Neuronal stem cell (in vitro differentiated cells): Measurements from ENCODE around the gene MYO15B.

Experiments
- DNase-seq: peaks from one replicate; pipeline ENCODE4 v3.0.0-alpha.2; 2013; ENCODE audit warnings: low spot score
- H2AFZ ChIP-seq: one replicate; pipeline ENCODE4 v1.6.1; 2013; ENCODE audit warnings: mild to moderate bottlenecking, low read length, inconsistent platforms
- H2AK5ac ChIP-seq: 2 replicates; pipeline ENCODE4 v1.6.1; 2013; ENCODE audit warnings: low read depth, mild to moderate bottlenecking, inconsistent platforms, low read length, moderate library complexity, mixed read lengths
- H2BK120ac ChIP-seq: 2 replicates; pipeline ENCODE4 v1.6.1; 2013; ENCODE audit warnings: low read depth, mild to moderate bottlenecking, inconsistent platforms, low read length, moderate library complexity, mixed read lengths
- H2BK12ac ChIP-seq: one replicate; pipeline ENCODE4 v1.6.1; 2013; ENCODE audit warnings: low read length, inconsistent platforms
- H2BK15ac ChIP-seq: 2 replicates; pipeline ENCODE4 v1.6.1; 2013; ENCODE audit warnings: mild to moderate bottlenecking, low read length, inconsistent platforms, mixed read lengths
- H2BK5ac ChIP-seq: one replicate; pipeline ENCODE4 v1.6.1; 2013; ENCODE audit warnings: inconsistent platforms, mild to moderate bottlenecking, low read length, moderate library complexity
- H3K14ac ChIP-seq: one replicate; pipeline ENCODE4 v1.6.1; 2013; ENCODE audit warnings: low read length, inconsistent platforms
- H3K18ac ChIP-seq: 2 replicates; pipeline ENCODE4 v1.6.1; 2013; ENCODE audit warnings: low read length, inconsistent platforms
- H3K23ac ChIP-seq: 2 replicates; pipeline ENCODE4 v1.6.1; 2013; ENCODE audit warnings: low read depth, mild to moderate bottlenecking, mixed read lengths, low read length, inconsistent platforms; ENCODE audit not compliant: poor library complexity
- H3K27ac ChIP-seq: replicated peaks from 3 replicates; pipeline ENCODE4 v1.5.1; 2013; ENCODE audit warnings: low read length, inconsistent platforms
- H3K27me3 ChIP-seq, 3 experiments: 2 replicates each; pipeline ENCODE4 v1.6.1; 2013; ENCODE audit warnings: low read length in 3 of 3, mild to moderate bottlenecking in 2 of 3, inconsistent platforms in 1 of 3, low read depth in 1 of 3, mixed read lengths in 1 of 3, moderate library complexity in 1 of 3; ENCODE audit not compliant: control insufficient read depth in 3 of 3, insufficient read depth in 3 of 3
- H3K36me3 ChIP-seq, 2 donors: replicated peaks in 1 of 2; 2 replicates each; pipeline ENCODE4 v1.6.1; 2013; ENCODE audit warnings: low read length in 2 of 2; ENCODE audit not compliant: control insufficient read depth in 2 of 2, insufficient read depth in 2 of 2
- H3K4ac ChIP-seq: 2 replicates; pipeline ENCODE4 v1.6.1; 2013; ENCODE audit warnings: inconsistent platforms, mild to moderate bottlenecking, low read length, moderate library complexity
- H3K4me1 ChIP-seq, 2 donors: 1 replicate in 1 of 2; 2 replicates in 1 of 2; pipeline ENCODE4 v1.6.1; 2013; ENCODE audit warnings: low read length in 2 of 2, low read depth in 1 of 2; ENCODE audit not compliant: control insufficient read depth in 2 of 2, insufficient read depth in 1 of 2
- H3K4me2 ChIP-seq: one replicate; pipeline ENCODE4 v1.6.1; 2013; ENCODE audit warnings: mild to moderate bottlenecking, low read length, inconsistent platforms; ENCODE audit not compliant: insufficient read depth, poor library complexity, severe bottlenecking
- H3K4me3 ChIP-seq, 2 donors: 2 replicates each; pipeline ENCODE4 v1.5.1; 2013; ENCODE audit warnings: low read length in 2 of 2, mild to moderate bottlenecking in 2 of 2, inconsistent platforms in 1 of 2, moderate library complexity in 1 of 2
- H3K79me1 ChIP-seq: one replicate; pipeline ENCODE4 v1.6.1; 2013; ENCODE audit warnings: low read depth, mild to moderate bottlenecking, inconsistent platforms, low read length, moderate library complexity
- H3K9ac ChIP-seq: one replicate; pipeline ENCODE4 v1.6.1; 2013; ENCODE audit warnings: mild to moderate bottlenecking, low read depth, low read length, inconsistent platforms; ENCODE audit not compliant: poor library complexity
- H3K9me3 ChIP-seq, 2 donors: replicated peaks in 1 of 2; 2 replicates each; pipeline versions ENCODE3 to v1.6.1; 2013; ENCODE audit warnings: low read length in 2 of 2, mild to moderate bottlenecking in 2 of 2, inconsistent platforms in 1 of 2, low read depth in 1 of 2, mixed read lengths in 1 of 2, moderate library complexity in 1 of 2; ENCODE audit not compliant: control insufficient read depth in 2 of 2, insufficient read depth in 1 of 2
- H4K8ac ChIP-seq: one replicate; pipeline ENCODE4 v1.6.1; 2013; ENCODE audit warnings: low read depth, mild to moderate bottlenecking, inconsistent platforms, low read length, moderate library complexity
- H4K91ac ChIP-seq: one replicate; pipeline ENCODE4 v1.6.1; 2013; ENCODE audit warnings: low read length, low read depth, mild to moderate bottlenecking, inconsistent platforms; ENCODE audit not compliant: poor library complexity
- WGBS, 2 donors: extraction: QIAGEN DNeasy Blood & Tissue Kit; methylation state at CpG; one replicate each; pipeline ENCODE4 v1.1.7; 2013; ENCODE audit warnings: missing lambda C conversion rate in 2 of 2, mixed read lengths in 1 of 2; ENCODE audit not compliant: insufficient read length in 2 of 2, insufficient replicate concordance in 1 of 2; ENCODE audit errors: extremely low coverage in 2 of 2; 5-methylcytosine and 5-hydroxymethylcytosine counted together

The MYO15B gene

GRCh38 chr17:75619506-75620431 lies 32.2 kb downstream of the MYO15B start:
- Histone ChIP-seq H2AFZ (peak overlapping the region; percentile 45), H2BK12ac (peak overlapping the region; percentile 33), H2BK15ac (peak overlapping the region; percentile 45), H3K23ac (peak overlapping the region; percentile 5), H3K4ac (peak overlapping the region; percentile 17), H3K4me3 (no peak overlapping the region), H3K4me2 (no peak overlapping the region), H2AK5ac (peak overlapping the region; percentile 82), H3K9me3 (no peaks in the 10 kb centered on the region), H3K4me1 (peaks cover 6 to 11% of the 10 kb centered on the region in 2 donors), H3K27me3 (peaks cover 0 to 3% (median 0%) of the 10 kb centered on the region in 3 experiments), H2BK5ac (no peak overlapping the region), H3K9ac (peak overlapping the region; percentile 72), H3K27ac (no peak overlapping the region), H4K8ac (peak overlapping the region; percentile 89), H3K79me1 (peaks cover 2% of the 10 kb centered on the region), H2BK120ac (peak overlapping the region; percentile 63), H4K91ac (peak overlapping the region; percentile 11), H3K18ac (peak overlapping the region; percentile 74), H3K36me3 (no peaks in the 10 kb centered on the region), H3K14ac (peak overlapping the region; percentile 11)
- peak; percentile 46 for DNase-seq
- no CpG with 5 or more reads among the region's 36 CpGs for WGBS, 2 donors

GRCh38 chr17:75621489-75621888 lies 33.9 kb downstream of the MYO15B start:
- Histone ChIP-seq H2BK120ac (no peak overlapping the region), H2BK15ac (no peak overlapping the region), H4K91ac (no peak overlapping the region), H2BK12ac (no peak overlapping the region), H3K4me3 (no peak overlapping the region), H3K27me3 (peaks cover 0 to 3% (median 0%) of the 10 kb centered on the region in 3 experiments), H2AK5ac (peak overlapping the region; percentile 82), H3K4me1 (peaks cover 6 to 8% of the 10 kb centered on the region in 2 donors), H4K8ac (peak overlapping the region; percentile 78), H3K9me3 (no peaks in the 10 kb centered on the region), H3K36me3 (peaks cover 0 to 3% of the 10 kb centered on the region in 2 donors), H2BK5ac (no peak overlapping the region), H3K79me1 (peaks cover 2% of the 10 kb centered on the region), H2AFZ (no peak overlapping the region), H3K27ac (no peak overlapping the region), H3K18ac (no peak overlapping the region), H3K9ac (no peak overlapping the region), H3K4ac (no peak overlapping the region), H3K23ac (no peak overlapping the region), H3K14ac (no peak overlapping the region), H3K4me2 (no peak overlapping the region)
- no CpG with 5 or more reads among the region's 4 CpGs for WGBS, 2 donors
- no peak for DNase-seq

DNA sequence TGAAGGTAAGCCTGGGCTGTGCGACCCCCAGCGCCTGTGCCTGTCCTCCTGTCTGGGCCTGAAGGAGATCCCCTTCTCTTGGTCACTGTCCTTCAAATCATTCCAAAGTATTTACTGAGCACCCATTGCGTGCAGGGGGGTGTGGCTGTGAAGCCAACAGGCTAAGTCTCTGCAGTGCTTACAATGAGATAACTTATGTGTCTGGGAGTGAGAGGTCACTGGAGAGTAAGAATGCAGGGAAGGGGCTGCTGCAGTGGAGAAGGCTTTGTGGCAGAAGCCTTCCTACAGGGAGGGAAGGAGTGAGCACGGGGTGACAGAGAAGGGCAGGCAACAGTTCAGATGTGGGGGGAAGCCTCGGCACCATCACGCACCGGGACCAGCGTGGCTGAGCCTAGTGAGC lies 34.5 kb downstream of the MYO15B start:
- peaks cover 0 to 5% of the 10 kb centered on the region in 2 donors for H3K36me3 ChIP-seq
- H4K8ac ChIP-seq = no peak overlapping the region
- H2BK5ac ChIP-seq = no peak overlapping the region
- WGBS, 2 donors = no CpG with 5 or more reads among the region's 8 CpGs
- no peak overlapping the region for H3K4ac ChIP-seq
- no peak for DNase-seq
- H3K4me3 ChIP-seq = no peak overlapping the region
- H3K27me3 ChIP-seq = peaks cover 0 to 3% (median 0%) of the 10 kb centered on the region in 3 experiments
- H2AFZ ChIP-seq = no peak overlapping the region
- H3K14ac ChIP-seq = no peak overlapping the region
- peaks cover 6 to 8% of the 10 kb centered on the region in 2 donors for H3K4me1 ChIP-seq
- no peak overlapping the region for H3K27ac ChIP-seq
- H3K18ac ChIP-seq = peak overlapping the region; percentile 40
- no peak overlapping the region for H4K91ac ChIP-seq
- no peaks in the 10 kb centered on the region for H3K9me3 ChIP-seq
- H3K4me2 ChIP-seq = no peak overlapping the region
- H3K9ac ChIP-seq = peak overlapping the region; percentile 73
- H2BK15ac ChIP-seq = no peak overlapping the region
- peak overlapping the region; percentile 69 for H3K23ac ChIP-seq
- H2BK12ac ChIP-seq = no peak overlapping the region
- H3K79me1 ChIP-seq = peaks cover 2% of the 10 kb centered on the region
- H2BK120ac ChIP-seq = no peak overlapping the region
- no peak overlapping the region for H2AK5ac ChIP-seq

GRCh38 chr17:75622771-75623273 lies 35.2 kb downstream of the MYO15B start:
- Histone ChIP-seq H2BK5ac (no peak overlapping the region), H3K4me1 (peaks cover 6 to 8% of the 10 kb centered on the region in 2 donors), H3K4ac (no peak overlapping the region), H3K27ac (no peak overlapping the region), H3K23ac (no peak overlapping the region), H2BK120ac (no peak overlapping the region), H3K9ac (no peak overlapping the region), H2BK15ac (peak overlapping the region; percentile 49), H3K18ac (no peak overlapping the region), H3K14ac (no peak overlapping the region), H3K79me1 (peaks cover 2% of the 10 kb centered on the region), H3K27me3 (peaks cover 0 to 3% (median 0%) of the 10 kb centered on the region in 3 experiments), H2BK12ac (no peak overlapping the region), H2AK5ac (no peak overlapping the region), H3K36me3 (peaks cover 0 to 7% of the 10 kb centered on the region in 2 donors), H4K8ac (no peak overlapping the region), H3K9me3 (no peaks in the 10 kb centered on the region), H3K4me3 (no peak overlapping the region), H3K4me2 (no peak overlapping the region), H2AFZ (no peak overlapping the region), H4K91ac (no peak overlapping the region)
- WGBS, 2 donors = no CpG with 5 or more reads among the region's 15 CpGs
- DNase-seq = no peak
